ENCODE data around the gene RTP5. TPM values are rescaled to one million over a fixed set of nuclear protein-coding genes. Genes with fewer than 3 reads are reported as not detected.
"Not testable (repeated sequence)": the region's sequence is repeated elsewhere in the genome, so short reads cannot be mapped to it uniquely, and the experiment has no call there.

The RTP5 gene
- total RNA-seq, 4 donors from 2014 or later: not detected

DNA sequence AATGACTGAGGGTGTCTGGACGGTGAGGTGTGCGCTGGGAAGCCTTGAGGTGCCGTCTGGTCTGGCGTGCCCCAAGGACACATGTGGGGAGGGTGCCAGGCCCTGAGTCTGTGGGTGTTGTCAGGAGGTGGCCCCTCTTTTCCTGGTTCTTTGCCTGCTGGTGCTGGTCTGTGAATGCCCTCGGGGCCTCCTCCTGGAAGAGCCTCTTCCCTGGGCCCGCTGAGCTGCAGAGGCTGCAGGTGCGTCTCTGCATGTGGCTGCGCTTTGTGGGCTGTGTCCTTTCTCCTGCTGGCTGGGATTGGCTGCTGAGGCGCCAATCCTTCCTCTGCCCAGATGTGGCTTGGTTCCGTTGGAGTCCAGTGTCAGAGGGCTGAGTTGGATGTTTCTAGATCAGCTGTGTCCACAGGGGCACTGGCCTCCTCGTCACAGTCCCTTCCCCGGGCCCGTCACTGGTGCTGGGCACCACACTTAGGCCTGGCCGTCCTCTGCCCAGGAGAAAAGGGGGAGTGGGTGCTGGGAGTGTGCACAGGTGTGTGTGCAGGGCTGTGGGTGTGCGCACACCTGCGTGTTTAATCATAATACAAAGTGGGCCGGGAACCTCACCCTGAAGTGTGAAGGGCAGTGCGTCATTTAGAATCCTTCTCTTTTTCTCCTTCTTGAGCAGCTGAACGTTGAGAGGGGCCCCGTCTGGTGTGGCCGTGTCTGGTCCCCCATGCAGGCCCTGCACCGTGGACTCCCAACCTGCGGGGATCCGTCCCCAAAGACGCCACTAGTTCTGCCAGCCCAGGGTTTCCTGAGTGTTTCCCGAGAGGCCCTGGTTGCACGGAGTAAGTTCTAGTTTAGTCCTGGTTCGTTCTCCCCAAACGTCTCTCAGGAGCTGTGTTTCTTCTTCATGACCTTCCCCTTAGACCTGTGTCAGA is 35.5 kb downstream of the RTP5 start:
- Histone ChIP-seq H3K9me3 (no peaks in the 10 kb centered on the region), H3K27ac (no peak overlapping the region), H3K27me3 (peaks cover 12% of the 10 kb centered on the region), H3K36me3 (no peaks in the 10 kb centered on the region), H3K4me1 (peaks cover 0 to 12% (median 0%) of the 10 kb centered on the region in 3 donors), H3K4me3 (no peak overlapping the region)
- TF ChIP-seq, protein P1, sequence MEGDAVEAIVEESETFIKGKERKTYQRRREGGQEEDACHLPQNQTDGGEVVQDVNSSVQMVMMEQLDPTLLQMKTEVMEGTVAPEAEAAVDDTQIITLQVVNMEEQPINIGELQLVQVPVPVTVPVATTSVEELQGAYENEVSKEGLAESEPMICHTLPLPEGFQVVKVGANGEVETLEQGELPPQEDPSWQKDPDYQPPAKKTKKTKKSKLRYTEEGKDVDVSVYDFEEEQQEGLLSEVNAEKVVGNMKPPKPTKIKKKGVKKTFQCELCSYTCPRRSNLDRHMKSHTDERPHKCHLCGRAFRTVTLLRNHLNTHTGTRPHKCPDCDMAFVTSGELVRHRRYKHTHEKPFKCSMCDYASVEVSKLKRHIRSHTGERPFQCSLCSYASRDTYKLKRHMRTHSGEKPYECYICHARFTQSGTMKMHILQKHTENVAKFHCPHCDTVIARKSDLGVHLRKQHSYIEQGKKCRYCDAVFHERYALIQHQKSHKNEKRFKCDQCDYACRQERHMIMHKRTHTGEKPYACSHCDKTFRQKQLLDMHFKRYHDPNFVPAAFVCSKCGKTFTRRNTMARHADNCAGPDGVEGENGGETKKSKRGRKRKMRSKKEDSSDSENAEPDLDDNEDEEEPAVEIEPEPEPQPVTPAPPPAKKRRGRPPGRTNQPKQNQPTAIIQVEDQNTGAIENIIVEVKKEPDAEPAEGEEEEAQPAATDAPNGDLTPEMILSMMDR (IDR thresholded peaks at IDR 0.05): no peak
- TF ChIP-seq EP300 (IDR thresholded peaks at IDR 0.05) (no peak), POLR2A (IDR thresholded peaks at IDR 0.05) (no peak), POLR2AphosphoS5 (IDR thresholded peaks at IDR 0.05) (no peak)
- no peak for ATAC-seq
- WGBS, 2 donors (ENCODE audit: low coverage in 1 of 2): 90% methylated on average over 8 of the region's 29 CpGs; no CpG with 5 or more reads in 1 of the 2 donors

DNA sequence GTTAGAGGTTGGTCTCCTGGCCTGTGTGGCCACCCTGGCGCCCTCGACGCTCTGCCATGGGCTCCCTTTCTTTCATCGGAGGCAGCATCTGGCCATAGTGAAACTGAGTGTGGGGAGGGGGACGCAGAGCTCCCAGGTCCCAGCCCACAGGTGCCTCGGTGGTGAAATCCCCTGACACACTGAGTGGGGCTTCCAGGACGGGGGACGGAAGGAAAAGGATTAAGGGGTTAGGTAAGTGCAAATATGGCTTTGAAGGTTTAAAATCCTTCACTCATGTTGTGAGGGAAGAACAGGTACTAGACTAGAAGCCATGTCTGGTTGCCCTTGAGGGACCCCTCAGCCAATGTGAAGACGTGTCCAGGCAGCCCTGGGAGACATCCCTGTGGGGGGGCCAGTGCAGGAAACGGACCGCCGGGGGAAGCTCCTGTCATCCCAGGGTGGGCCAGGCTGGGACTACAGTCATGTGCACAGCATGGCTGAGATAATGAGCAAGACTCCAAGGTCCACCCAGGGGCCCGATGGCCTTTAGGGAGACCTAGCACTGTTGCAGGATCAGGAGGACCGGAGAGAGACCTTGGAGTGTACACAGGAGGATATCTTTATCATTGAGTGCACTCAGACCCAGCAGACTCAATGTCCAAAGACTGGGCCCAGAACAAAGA is 36.3 kb downstream of the RTP5 start:
- 70 to 93% methylated on average over 5 of the region's 14 CpGs for WGBS, 2 donors (ENCODE audit: low coverage in 1 of 2)
- Histone ChIP-seq H3K4me1 (peaks cover 0 to 6% (median 0%) of the 10 kb centered on the region in 3 donors), H3K27ac (no peak overlapping the region)

DNA sequence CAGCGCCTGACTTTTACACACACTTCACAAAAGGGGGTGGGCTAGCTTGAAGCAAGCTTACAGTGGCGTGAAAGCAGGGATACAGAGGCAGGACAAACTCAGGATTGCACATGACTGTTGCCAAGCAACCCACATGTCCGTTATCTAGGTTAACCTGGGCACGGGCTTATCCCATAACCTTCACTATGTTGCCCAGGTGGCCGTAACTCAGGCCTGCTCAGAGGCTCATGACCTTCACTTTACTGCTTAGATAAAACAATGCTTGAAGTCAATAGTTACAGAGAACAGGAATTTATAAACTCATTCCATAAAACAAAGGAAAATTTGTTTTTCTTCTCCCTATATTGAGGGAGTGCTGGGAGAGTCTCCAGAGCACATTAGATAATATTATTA is 36.8 kb downstream of the RTP5 start:
- H3K27me3 ChIP-seq: peaks cover 12% of the 10 kb centered on the region
- not testable (repeated sequence) for H3K27ac ChIP-seq, H3K4me1 ChIP-seq, H3K36me3 ChIP-seq, ATAC-seq, H3K4me3 ChIP-seq, H3K9me3 ChIP-seq
- WGBS, 2 donors (ENCODE audit: low coverage in 1 of 2): 89 to 90% methylated on average over 3 to 4 of the region's 5 CpGs

More for the DNA sequence above, 36.3 kb downstream of the RTP5 start:
- Histone ChIP-seq H3K9me3 (no peaks in the 10 kb centered on the region), H3K36me3 (no peaks in the 10 kb centered on the region), H3K4me3 (no peak overlapping the region), H3K27me3 (peaks cover 12% of the 10 kb centered on the region)
- ATAC-seq: no peak
- TF ChIP-seq, protein P1 (IDR thresholded peaks at IDR 0.05): no peak
- TF ChIP-seq POLR2AphosphoS5 (IDR thresholded peaks at IDR 0.05): no peak

DNA sequence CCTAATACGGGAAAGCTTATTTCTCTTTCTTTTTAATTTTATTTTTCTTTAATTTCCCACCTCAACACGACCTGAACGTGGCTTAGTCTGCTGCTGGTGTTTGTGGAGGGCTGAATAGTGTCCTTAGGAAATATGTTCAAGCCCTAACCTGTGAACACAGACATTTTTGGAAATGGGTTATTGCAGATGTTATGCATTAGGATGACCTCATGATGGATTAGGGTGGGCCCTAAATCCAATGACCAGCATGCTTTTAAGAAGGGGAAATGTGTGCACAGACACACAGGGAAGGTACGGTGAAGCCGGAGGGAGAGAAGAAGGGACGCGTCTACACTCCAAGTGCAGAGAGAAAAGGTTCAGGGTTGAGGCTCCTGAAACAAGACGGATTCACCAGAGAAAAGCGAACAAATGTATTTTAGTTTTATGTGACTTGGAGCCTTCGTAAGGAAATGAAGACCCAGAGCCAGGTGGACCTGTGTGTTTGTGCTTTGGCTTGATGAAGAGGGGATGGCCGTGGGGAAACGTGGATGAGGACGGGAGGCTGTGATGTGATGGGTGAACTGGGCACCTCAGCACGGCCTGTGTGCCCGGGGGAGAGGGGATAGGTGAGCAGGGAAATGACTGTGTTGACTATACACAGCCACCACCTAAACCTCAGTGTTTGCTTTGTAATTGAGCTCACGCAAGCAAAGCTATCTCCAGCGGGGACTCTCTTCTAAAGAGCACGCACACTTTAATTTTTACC is 37.5 kb downstream of the RTP5 start:
- no peak overlapping the region for H3K27ac ChIP-seq
- no peak overlapping the region for H3K4me3 ChIP-seq
- peaks cover 0 to under 1% (median 0%) of the 10 kb centered on the region in 3 donors for H3K9me3 ChIP-seq
- H3K36me3 ChIP-seq: no peaks in the 10 kb centered on the region
- no peaks in the 10 kb centered on the region for H3K4me1 ChIP-seq
- no peak for ATAC-seq
- WGBS, 2 donors (ENCODE audit: low coverage in 1 of 2): 76 to 82% methylated on average over 8 to 15 of the region's 18 CpGs
- peaks cover 6% of the 10 kb centered on the region for H3K27me3 ChIP-seq
- TF ChIP-seq POLR2AphosphoS5 (IDR thresholded peaks at IDR 0.05) (no peak), EP300 (IDR thresholded peaks at IDR 0.05) (no peak), POLR2A (IDR thresholded peaks at IDR 0.05) (no peak)
- TF ChIP-seq, protein P1 (IDR thresholded peaks at IDR 0.05): no peak

DNA sequence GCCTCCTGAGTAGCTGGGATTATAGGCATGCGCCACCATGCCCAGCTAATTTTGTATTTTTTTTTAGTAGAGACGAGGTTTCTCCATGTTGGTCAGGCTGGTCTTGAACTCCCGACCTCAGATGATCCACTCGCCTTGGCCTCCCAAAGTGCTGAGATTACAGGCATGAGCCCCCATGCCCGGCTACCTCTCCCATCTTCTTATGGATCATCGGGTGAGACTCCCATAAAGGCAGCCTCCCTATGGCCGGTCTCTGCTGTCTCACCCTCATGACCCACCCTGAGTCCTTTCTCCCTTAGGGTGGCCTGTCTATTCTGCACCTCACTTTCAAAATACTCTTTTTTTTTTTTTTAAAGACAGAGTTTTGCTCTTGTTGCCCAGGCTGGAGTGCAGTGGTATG is 38.3 kb downstream of the RTP5 start:
- not testable (repeated sequence) for ATAC-seq, H3K27ac ChIP-seq, H3K36me3 ChIP-seq, H3K4me1 ChIP-seq, H3K4me3 ChIP-seq, H3K27me3 ChIP-seq, H3K9me3 ChIP-seq
- WGBS, 2 donors (ENCODE audit: low coverage in 1 of 2): 94 to 95% methylated on average over 4 to 6 of the region's 7 CpGs

All from gastroesophageal sphincter (tissue), 4 donors.